HG03280 (cell line): ENCODE measurements around the gene ARMC2.
"Not testable (repeated sequence)": the region's sequence is repeated elsewhere in the genome, so short reads cannot be mapped to it uniquely, and the experiment has no call there.

ENCODE experiments used
- ATAC-seq: cut with Tn5 transposase; IDR thresholded peaks from one replicate; pipeline ENCODE4 v1.9.1; 2021; ENCODE audit warnings: mild to moderate bottlenecking, moderate library complexity; ENCODE audit not compliant: unreplicated experiment

Gene ARMC2

GRCh38 chr6:108848116-108848868 is at the start of gene ARMC2:
Gene ARMC2, plus strand, starts transcription at chr6:108848422. Its CDS starts 5,846 bp downstream, at chr6:108854268.
- peak; percentile 96 for ATAC-seq

GRCh38 chr6:108798670-108799353 is 49.4 kb upstream of the ARMC2 start:
- ATAC-seq, result no peak

DNA sequence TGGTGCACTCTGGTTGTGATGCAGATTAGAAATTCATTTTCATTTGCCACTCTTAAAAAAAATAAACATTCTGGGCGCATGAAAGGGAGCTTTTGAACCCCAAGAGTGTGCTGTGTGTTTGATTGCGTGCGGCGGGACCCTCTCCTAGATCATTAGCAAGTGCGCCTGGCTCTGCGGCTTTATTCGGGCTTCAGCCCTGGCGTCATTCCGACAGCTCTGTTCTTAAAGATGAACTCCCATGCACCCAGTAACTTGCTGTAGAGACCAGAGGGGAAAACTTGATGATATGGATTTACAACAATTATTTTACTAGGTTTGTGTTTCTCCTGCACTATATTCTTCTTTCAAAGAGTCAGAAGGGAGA is 48.9 kb upstream of the ARMC2 start:
- ATAC-seq, result no peak

DNA sequence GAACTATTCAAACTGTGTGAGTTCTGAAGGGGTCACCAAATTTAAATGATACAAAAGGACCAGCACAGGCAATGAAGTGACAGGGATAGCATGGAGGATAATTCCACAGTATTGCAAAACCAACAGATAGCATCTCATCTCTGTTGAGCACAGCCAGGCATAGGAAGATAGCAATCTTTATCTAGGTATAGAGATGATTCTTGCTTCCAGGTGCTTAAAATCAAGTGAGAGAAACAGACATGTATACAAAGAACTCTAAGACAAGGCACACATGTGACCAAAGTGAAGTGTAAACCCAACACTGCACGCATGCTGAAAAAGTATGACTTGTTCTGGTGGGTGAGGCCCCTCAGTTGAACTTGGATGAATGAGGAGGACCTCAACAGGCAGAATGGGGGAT is 48.4 kb upstream of the ARMC2 start:
- ATAC-seq, result no peak

DNA sequence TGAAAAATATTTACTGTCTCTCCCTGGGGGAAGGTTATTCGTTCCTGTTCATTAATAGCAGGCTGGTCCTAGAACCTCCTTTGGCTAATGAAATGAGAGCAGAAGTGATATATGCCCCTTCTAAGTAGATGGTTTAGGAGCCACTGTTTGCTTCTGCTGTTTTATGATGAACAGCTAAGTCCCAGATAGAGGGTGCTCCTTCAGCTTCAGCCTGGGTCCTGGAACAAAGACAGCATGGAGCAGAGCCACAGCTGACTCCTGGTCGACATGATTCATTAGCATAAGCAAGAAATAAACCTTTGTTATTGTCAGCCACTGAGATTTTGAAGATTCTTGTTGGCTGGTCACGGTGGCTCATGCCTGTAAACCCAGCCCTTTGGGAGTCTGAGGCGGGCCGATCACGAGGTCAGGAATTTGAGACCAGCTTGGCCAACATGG is 47.8 kb upstream of the ARMC2 start:
- ATAC-seq, result no peak

DNA sequence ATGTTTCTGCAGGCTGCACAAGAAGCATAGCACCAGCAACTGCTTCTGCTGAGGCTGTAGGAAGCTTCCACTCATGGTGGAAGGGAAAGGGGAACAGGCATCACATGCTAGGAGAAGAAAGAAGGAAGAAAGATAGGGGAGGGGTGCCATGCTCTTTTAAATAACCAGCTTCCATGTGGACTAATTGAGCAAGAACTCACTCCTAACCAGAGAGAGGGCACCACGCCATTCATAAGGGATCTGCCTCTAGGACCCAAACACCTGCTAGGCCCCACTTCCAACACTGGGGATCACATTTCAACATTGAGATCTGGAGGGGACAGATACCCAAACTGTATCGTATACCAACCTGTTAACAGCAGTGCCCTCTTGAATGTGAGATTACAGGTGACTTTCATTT is 46.9 kb upstream of the ARMC2 start:
- ATAC-seq, result no peak

DNA sequence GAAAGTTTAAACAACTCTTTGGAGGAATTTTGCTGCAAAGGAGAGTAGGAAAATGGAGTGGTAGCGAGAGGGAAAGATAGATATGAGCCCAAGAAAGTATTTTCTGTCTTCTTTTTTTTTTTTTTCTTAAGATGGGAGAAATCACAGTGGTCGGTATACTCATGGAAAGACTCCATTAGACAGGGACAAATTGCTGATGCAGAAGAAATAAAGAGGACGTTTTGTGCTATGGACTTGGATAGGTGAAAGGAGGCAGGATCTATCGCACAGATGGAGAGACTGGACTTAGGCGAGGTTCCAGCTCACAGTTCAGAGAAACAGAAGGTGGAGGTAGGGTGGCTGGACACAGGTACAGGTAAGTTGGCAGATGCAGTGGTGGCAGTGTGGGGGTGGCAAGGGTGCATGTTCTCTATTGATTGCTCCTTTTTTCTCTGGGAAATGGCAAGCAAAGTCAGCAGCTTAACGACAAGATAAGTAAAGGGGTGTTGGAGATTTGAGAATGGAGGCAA is 44.2 kb upstream of the ARMC2 start:
- ATAC-seq, result no peak

GRCh38 chr6:108804956-108805355 is 43.3 kb upstream of the ARMC2 start:
- no peak for ATAC-seq

DNA sequence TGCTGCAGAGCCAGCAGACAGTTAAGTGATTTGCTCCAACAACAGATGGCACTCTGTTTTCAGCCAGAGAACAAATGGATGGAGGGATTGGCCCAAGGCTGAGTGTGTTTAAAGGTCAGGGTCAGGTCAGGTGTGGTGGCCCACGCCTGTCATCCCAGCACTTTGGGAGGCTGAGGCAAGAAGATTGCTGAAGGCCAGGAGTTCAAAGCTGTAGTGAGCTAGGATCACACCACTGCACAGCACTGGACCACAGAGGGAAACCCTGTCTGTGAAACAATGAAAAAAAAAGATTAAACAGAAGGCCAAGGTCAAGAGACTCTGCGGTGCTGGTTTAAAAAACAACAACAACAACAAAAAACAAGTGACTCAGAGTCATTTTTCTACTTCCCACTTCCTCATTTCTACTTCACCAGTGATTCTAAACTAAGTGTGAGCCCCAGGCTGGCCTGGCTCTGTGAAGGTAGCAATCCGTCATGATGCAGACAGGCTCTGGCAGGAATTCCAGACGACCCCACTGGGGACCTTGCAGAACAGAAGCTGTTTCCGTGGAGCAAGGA is 42.5 kb upstream of the ARMC2 start:
- ATAC-seq, result peak; percentile 92

- ATAC-seq, result peak; percentile 16
Measured at GRCh38 chr6:108806171-108806570, 42.1 kb upstream of the ARMC2 start.

DNA sequence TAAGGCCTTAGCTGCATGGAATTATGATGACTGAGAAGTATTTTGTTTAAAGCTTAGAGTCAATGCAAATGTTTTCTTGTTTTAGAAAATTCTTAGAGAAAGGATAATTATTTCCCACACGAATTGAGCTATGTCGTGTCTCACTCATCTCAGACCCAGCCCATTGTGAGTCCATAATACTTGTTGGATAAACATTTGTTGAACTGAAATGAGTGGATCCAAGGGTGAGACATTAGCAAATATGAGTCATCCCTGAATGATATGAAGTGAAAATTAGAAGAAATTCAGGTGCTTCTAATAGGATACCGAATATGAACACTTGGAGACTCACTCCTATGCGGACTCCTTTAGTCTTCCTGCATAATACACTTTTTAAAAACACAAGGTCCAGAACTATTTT is 41.6 kb upstream of the ARMC2 start:
- no peak for ATAC-seq

DNA sequence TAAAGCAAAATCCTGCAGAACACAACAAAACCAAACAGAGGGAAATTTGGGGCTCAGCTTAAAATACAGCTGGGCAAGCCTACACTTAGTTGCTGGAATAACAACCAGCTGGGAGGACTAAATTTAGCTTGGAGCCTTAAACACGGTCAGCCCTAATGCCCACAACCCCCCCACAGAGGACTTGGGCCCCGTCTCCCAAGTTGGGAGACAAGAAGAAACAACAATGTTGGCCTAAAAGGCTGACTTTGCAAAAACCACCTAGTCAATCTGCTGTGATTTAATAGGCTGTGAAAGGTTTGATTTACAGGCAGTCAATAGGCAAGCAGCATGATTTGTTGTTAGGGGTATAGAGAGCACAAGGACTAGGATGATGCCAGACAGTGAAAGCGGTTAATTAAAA is 40.3 kb upstream of the ARMC2 start:
- no peak for ATAC-seq

- ATAC-seq, result no peak
Measured at GRCh38 chr6:108809211-108809610, 39.0 kb upstream of the ARMC2 start.

DNA sequence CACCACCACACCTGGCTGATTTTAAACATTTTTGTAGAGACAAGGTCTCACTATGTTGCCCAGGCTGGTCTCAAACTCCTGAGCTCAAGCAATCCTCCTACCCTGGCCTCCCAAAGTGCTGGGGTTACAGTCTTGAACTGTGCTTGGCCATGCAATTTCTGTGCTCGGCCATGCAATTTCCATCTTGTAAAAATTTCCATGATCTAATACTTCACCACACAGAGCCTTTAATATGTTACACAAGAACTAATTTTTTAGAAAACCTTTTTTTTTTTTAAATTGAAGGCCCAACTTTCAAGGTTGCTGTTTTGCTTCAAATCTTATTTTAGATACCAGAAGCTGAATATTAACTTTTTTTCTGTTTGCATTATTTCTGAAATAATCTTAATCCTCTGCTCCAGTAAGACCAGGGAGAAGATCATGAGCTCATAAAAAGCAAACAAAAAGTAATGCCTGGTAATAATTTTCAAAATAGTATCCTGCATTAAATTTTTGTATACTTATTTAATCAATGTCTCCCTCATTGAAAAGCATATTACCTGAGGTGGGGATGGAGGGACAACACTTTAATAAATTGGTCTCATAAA is 38.1 kb upstream of the ARMC2 start:
- no peak for ATAC-seq

GRCh38 chr6:108811490-108811889 is 36.7 kb upstream of the ARMC2 start:
- no peak for ATAC-seq

DNA sequence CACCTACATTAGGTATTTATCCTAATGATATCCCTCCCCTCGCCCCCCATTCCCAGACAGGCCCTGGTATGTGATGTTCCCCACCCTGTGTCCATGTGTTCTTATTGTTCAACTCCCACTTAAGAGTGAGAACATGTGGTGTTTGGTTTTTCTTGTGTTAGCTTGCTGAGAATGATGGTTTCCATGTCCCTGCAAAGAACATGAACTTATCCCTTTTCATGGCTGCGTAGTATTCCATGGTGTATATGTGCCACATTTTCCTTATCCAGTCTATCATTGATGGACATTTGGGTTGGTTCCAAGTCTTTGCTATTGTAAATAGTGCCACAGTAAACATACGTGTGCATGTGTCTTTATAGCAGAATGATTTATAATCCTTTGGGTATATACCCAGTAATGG is 35.0 kb upstream of the ARMC2 start:
- ATAC-seq, result not testable (repeated sequence)

DNA sequence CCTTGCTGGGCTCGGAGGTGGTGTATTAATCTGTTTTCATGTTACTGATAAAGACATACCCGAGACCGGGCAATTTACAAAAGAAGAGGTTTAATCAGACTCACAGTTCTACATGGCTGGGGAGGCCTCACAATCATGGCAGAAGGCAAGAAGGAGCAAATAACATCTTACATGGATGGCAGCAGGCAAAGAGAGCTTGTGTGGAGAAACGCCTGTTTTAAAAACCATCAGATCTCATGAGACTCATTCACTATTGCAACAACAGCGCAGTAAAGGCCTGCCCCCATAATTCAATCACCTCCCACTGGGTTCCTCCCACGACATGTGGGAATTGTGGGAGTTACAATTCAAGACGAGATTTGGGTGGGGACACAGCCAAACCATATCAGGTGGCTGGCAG is 30.9 kb upstream of the ARMC2 start:
- not testable (repeated sequence) for ATAC-seq

DNA sequence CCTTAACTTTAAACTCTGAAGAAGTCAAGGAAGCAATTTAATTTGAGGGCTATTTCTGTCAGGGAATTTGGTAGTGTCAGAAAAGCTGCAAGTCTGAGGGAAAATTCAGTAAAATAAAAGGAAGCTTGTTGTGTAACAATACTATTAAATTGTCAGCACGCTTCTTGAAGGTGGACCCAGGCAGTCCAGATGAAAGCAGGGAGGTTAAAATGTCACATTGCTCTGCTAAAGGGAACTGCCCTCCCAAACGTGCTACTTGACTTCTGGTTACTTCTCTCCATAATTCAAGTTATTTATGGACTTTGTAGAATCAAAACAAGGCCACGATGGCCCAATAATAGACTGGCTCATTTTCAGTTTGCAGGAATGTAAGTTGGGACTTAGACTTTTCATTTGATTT is 28.2 kb upstream of the ARMC2 start:
- ATAC-seq, result no peak

GRCh38 chr6:108822401-108822800 is 25.8 kb upstream of the ARMC2 start:
- ATAC-seq, result no peak

- ATAC-seq, result no peak
Measured at GRCh38 chr6:108825326-108825725, 22.9 kb upstream of the ARMC2 start.

DNA sequence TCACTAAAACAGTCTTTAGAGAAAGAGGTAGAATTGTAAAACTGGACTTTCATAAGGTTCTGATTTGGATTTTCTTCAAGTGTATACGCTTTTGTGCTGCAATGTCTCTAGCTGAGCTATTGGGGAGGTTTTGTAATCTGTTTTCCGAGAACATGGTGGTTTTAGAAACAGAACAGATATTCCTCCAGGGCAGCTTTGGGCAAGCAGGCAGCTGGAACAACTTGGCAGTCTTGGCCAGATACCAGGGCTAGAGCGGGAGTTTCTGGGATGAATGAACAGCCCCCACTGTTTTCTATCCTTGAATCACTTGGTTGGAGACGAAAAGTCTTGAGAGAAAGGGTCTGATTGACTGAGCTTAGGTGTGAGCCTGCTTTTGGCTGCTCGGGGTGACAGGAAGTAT is 17.1 kb upstream of the ARMC2 start:
- no peak for ATAC-seq

DNA sequence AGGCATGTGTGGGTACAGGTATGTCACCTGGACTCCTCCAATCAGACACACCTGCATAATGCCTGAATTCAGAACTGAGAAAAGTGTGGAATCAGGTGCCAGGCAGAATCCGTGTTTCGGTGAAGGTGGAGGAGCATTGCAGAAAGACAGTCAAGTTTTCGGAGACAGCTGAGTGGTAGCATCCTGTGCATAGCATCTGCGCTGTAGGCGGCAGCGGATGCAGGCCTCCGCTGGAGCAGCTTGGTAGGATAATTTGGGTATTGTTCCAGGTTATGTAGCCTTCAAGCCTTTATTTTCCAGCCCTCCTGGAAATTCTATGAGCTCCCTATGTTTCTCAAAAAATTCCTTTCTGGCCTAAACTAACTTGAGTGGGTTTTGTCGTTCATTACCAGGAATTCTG is 15.5 kb upstream of the ARMC2 start:
- ATAC-seq, result no peak
